Body of pancreas (tissue), 4 donors: ENCODE data around the gene LCN6. TPM values are rescaled to one million over a fixed set of nuclear protein-coding genes. Genes with fewer than 3 reads are reported as not detected.
A peak's percentile ranks its signal among the peaks of the same experiment; 100 is the strongest.
"Not testable (repeated sequence)": the region's sequence is repeated elsewhere in the genome, so short reads cannot be mapped to it uniquely, and the experiment has no call there.

ENCODE experiments used
- ATAC-seq: fragments of 150-250 bp; one replicate; pipeline ENCODE4 v1.9.1; 2016
- DNase-seq, 4 donors: peaks; one replicate each; pipeline ENCODE4 v3.0.0-alpha.2; 2019
- H3K27ac ChIP-seq, 4 donors: fragments of 200-600 bp; sonication (generic); 1 replicate in 3 of 4; 2 replicates in 1 of 4; pipeline versions ENCODE4 v1.5.1 to v1.6.1; 2016 to 2019; ENCODE audit warnings: mild to moderate bottlenecking in 1 of 4, mixed read lengths in 1 of 4, moderate library complexity in 1 of 4
- H3K27me3 ChIP-seq, 2 donors: fragments of 200-600 bp; sonication (generic); one replicate each; pipeline ENCODE4 v1.6.0; 2016; ENCODE audit warnings: mild to moderate bottlenecking in 1 of 2
- H3K36me3 ChIP-seq, 2 donors: fragments of 200-600 bp; sonication (generic); replicated peaks in 1 of 2; 2 replicates each; pipeline ENCODE4 v1.5.1; 2016; ENCODE audit warnings: low read depth in 2 of 2; ENCODE audit not compliant: insufficient read depth in 1 of 2
- H3K4me1 ChIP-seq: fragments of 200-600 bp; sonication (generic); one replicate; pipeline ENCODE4 v1.6.0; 2016
- H3K4me3 ChIP-seq, 2 donors: fragments of 200-600 bp; sonication (generic); 1 replicate in 1 of 2; 2 replicates in 1 of 2; pipeline ENCODE4 v1.5.1; 2016 to 2019
- H3K9me3 ChIP-seq, 3 donors: fragments of 200-600 bp; sonication (generic); 1 replicate in 2 of 3; 2 replicates in 1 of 3; pipeline ENCODE4 v1.5.1; 2016
- POLR2A ChIP-seq, 3 donors: fragments of 450-650 bp; IDR thresholded peaks; one replicate each; pipeline ENCODE4 v1.6.1; 2016; ENCODE audit warnings: antibody characterized with exemption in 3 of 3, mild to moderate bottlenecking in 2 of 3
- WGBS, 2 donors: methylation state at CpG; one replicate each; pipeline ENCODE4 v1.1.5; 2017; 5-methylcytosine and 5-hydroxymethylcytosine counted together
- intact Hi-C: fragments of 100-400 bp; cut with DNase I; formaldehyde crosslinking; loops from one replicate; pipeline ENCODE4 v1.15.1; 2023
- total RNA-seq, 2 donors: library from RNA; depleted of rRNA; stranded (reverse); fragments of >200 nt; gene quantifications; one replicate each; pipeline ENCODE4 v1.1.0, GENCODE V29; 2016
- TF ChIP-seq, protein P1 (sequence below), 7 experiments: fragments of 450-650 bp in 4 of 7; fragments of 200-600 bp in 3 of 7; sonication (generic) in 3 of 7; IDR thresholded peaks; one replicate each; pipeline ENCODE4 v1.5.1; 2016 to 2019; ENCODE audit warnings: antibody characterized with exemption in 7 of 7

Gene LCN6
- total RNA-seq, 2 donors from 2014 or later: not detected

DNA sequence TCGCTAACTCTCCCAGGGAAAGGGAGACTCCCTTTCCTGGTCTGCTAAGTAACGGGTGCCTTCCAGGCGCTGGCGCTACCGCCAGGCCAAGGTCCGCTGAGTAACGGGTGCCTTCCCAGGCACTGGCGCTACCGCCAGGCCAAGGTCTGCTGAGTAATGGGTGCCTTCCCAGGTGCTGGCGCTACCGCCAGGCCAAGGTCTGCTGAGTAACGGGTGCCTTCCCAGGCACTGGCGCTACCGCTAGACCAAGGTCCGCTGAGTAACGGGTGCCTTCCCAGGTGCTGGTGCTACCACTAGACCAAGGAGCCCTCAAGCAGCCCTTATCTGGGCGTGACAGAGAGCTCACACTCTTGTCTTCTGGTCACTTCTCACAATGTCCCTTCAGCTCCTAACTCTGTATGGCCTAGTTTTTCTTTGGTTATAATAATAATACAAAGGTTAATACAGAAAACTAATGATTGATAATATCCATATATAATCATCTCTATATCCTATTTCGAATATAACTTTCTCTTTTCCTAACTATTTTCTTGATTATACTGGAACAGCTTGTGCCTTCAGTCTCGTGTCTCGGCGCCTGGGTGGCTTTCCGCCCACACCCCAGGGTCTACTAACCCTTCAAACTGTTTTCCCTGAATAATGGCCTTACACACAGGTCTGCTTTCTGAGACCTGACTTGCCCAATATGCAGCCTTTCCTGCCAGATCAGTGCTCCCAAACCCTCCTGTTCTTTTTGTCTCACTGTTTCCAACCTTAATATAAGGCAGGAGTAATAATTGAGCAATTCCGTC is 37.4 kb upstream of the LCN6 start:
- 46 to 57% methylated on average over 11 to 23 of the region's 23 CpGs for WGBS, 2 donors
- TF ChIP-seq, protein P1, sequence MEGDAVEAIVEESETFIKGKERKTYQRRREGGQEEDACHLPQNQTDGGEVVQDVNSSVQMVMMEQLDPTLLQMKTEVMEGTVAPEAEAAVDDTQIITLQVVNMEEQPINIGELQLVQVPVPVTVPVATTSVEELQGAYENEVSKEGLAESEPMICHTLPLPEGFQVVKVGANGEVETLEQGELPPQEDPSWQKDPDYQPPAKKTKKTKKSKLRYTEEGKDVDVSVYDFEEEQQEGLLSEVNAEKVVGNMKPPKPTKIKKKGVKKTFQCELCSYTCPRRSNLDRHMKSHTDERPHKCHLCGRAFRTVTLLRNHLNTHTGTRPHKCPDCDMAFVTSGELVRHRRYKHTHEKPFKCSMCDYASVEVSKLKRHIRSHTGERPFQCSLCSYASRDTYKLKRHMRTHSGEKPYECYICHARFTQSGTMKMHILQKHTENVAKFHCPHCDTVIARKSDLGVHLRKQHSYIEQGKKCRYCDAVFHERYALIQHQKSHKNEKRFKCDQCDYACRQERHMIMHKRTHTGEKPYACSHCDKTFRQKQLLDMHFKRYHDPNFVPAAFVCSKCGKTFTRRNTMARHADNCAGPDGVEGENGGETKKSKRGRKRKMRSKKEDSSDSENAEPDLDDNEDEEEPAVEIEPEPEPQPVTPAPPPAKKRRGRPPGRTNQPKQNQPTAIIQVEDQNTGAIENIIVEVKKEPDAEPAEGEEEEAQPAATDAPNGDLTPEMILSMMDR (IDR thresholded peaks at IDR 0.05): peak in 1 of 7 experiments; percentile 16
- H3K4me1 ChIP-seq: peaks cover 40% of the 10 kb centered on the region
- H3K36me3 ChIP-seq, H3K9me3 ChIP-seq, H3K4me3 ChIP-seq, H3K27me3 ChIP-seq, H3K27ac ChIP-seq: not testable (repeated sequence)
- peak; percentile 70 to 79 (median 77) for DNase-seq
- intact Hi-C loops: loop anchor here (5.0 kb wide), 1 partner anchor 252 kb away; no protein-coding TSS in a partner anchor
- ATAC-seq: peak; percentile 29

DNA sequence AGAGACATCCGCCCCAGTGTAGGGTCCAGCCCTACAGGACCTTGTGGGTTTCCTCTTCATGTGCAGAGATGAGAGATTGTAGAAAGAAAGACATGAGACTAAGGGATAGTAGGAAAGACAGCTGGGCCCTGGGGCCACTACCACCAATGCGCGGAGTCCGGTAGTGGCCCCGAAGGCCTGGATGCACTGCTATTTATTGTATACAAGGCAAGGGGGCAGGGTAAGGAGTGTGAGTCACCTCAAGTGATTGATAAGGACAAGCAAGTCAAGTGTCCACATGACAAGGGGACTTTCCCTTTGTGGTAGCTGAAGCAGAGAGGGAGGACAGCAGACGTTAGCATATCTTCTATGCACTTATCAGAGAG is 36.7 kb upstream of the LCN6 start:
- 40 to 69% methylated on average over 6 of the region's 6 CpGs for WGBS, 2 donors
- Histone ChIP-seq H3K9me3 (no peaks in the 10 kb centered on the region), H3K36me3 (no peaks in the 10 kb centered on the region), H3K27ac (no peak overlapping the region), H3K4me1 (peaks cover 35% of the 10 kb centered on the region), H3K4me3 (no peak overlapping the region), H3K27me3 (no peaks in the 10 kb centered on the region)
- no peak for ATAC-seq
- DNase-seq: peak in 1 of 4 donors; percentile 46
- intact Hi-C loops: loop anchor here (5.0 kb wide), 1 partner anchor 252 kb away; no protein-coding TSS in a partner anchor
- TF ChIP-seq, protein P1 (IDR thresholded peaks at IDR 0.05): no peak
- TF ChIP-seq POLR2A (IDR thresholded peaks at IDR 0.05): no peak

DNA sequence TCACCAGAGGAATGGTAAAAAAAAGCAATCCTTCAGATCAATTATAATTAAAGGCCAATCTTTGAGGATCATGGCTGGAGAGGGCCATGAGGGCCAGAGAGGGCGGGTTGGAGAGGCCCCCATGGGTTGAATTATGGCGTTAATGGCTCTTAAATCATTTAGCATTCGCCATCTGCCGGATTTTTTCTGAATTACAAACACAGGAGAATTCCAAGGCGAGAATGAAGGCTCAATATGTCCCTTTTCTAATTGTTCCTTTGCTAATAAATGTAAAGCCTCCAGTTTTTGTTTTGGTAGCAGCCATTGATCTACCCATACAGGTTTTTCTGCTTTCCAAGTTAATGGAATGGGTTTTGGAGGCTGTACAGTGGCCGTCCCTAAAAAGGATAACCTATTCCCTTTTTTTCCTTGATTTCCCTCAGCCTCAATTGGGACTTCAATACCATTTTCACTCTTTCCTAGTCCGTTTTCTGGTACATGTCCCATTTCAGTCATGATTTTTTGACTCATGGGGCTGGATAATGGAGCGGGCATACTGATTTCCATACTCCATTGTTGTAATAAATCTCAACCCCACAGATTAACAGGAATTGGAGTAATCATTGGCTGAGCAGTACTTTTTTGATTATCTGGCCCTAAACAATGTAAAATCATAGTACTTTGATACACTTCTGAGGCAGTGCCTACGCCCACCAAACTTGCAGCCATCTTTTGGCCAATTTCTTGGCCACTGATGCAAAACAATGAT is 36.1 kb upstream of the LCN6 start:
- no peak overlapping the region for H3K4me3 ChIP-seq
- no peak for TF ChIP-seq POLR2A (IDR thresholded peaks at IDR 0.05)
- TF ChIP-seq, protein P1 (IDR thresholded peaks at IDR 0.05): peak; percentile 28 to 56 (median 52)
- peak; percentile 41 for ATAC-seq
- H3K36me3 ChIP-seq: no peaks in the 10 kb centered on the region
- WGBS, 2 donors: 25 to 27% methylated on average over 9 of the region's 9 CpGs
- no peak overlapping the region for H3K27ac ChIP-seq
- H3K9me3 ChIP-seq: no peaks in the 10 kb centered on the region
- DNase-seq: peak in 1 of 4 donors; percentile 39
- intact Hi-C loops: no loop called here
- no peaks in the 10 kb centered on the region for H3K27me3 ChIP-seq
- H3K4me1 ChIP-seq: peaks cover 31% of the 10 kb centered on the region

DNA sequence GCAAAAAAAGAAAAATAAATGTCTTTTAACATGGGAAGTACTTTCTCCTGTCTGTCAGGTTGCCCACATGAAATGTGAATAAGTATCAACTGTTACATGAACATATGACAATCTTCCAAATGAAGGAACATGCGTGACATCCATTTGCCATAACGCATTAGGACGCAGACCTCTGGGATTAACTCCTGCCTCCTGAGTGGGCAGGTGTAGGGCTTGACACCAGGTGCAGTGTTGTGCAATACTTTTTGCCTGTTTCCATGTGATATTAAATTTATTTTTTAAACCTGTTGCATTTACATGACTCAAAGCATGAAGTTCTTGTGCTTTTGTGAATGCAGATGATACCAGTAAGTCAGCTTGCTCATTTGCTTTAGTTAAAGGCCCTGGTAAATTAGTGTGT is 34.1 kb upstream of the LCN6 start:
- ATAC-seq (no peak), DNase-seq (no peak)
- Histone ChIP-seq H3K27me3 (no peaks in the 10 kb centered on the region), H3K4me1 (peaks cover 16% of the 10 kb centered on the region), H3K27ac (no peak overlapping the region), H3K36me3 (no peaks in the 10 kb centered on the region), H3K4me3 (no peak overlapping the region), H3K9me3 (no peaks in the 10 kb centered on the region)
- intact Hi-C loops: no loop called here
- no peak for TF ChIP-seq POLR2A (IDR thresholded peaks at IDR 0.05)
- TF ChIP-seq, protein P1 (IDR thresholded peaks at IDR 0.05): no peak
- 95 to 96% methylated on average over 3 of the region's 3 CpGs for WGBS, 2 donors
